PC-3 (cell line): ENCODE data around the gene SLC9B2.

ENCODE experiments used
- CTCF ChIP-seq: fragments of 300-600 bp; sonication (generic); conservative IDR thresholded peaks from 2 replicates; pipeline ENCODE4 v1.5.1; 2017; ENCODE audit warnings: antibody characterized with exemption, low read depth, mild to moderate bottlenecking, low read length
- EZH2 ChIP-seq: fragments of 300-600 bp; sonication (generic); IDR thresholded peaks from one replicate; pipeline ENCODE4 v1.6.1; 2017; ENCODE audit warnings: antibody characterized with exemption, mild to moderate bottlenecking, low read length; ENCODE audit not compliant: unreplicated experiment
- EZH2phosphoT487 ChIP-seq: fragments of 300-600 bp; sonication (generic); IDR thresholded peaks from 2 replicates; pipeline ENCODE4 v1.6.1; 2018; ENCODE audit warnings: mild to moderate bottlenecking, antibody characterized with exemption, low read length, borderline replicate concordance

- no peak for TF ChIP-seq CTCF
- no peak for TF ChIP-seq EZH2
- TF ChIP-seq EZH2phosphoT487, result no peak
Measured at GRCh38 chr4:103126126-103126525, 49.6 kb upstream of the SLC9B2 start.
